HG03066 (cell line): Measurements from ENCODE around the gene THRAP3.

Experiments used
- ATAC-seq: cut with Tn5 transposase; IDR thresholded peaks from one replicate; pipeline ENCODE4 v1.9.1; 2021; ENCODE audit warnings: low read depth; ENCODE audit not compliant: unreplicated experiment

The THRAP3 gene

GRCh38 chr1:36286802-36287201 lies 62.6 kb downstream of the THRAP3 start:
- no peak for ATAC-seq

- no peak for ATAC-seq
Measured at GRCh38 chr1:36287595-36287994, 63.4 kb downstream of the THRAP3 start.

- ATAC-seq = no peak
Measured at GRCh38 chr1:36295390-36295789, 71.1 kb downstream of the THRAP3 start.

GRCh38 chr1:36297062-36297461 lies 72.8 kb downstream of the THRAP3 start:
- ATAC-seq = no peak

- no peak for ATAC-seq
Measured at GRCh38 chr1:36298640-36299039, 74.4 kb downstream of the THRAP3 start.

GRCh38 chr1:36300526-36300925 lies 76.3 kb downstream of the THRAP3 start:
- ATAC-seq = no peak

GRCh38 chr1:36301220-36301619 lies 77.0 kb downstream of the THRAP3 start:
- no peak for ATAC-seq

GRCh38 chr1:36303244-36303643 lies 79.0 kb downstream of the THRAP3 start:
- ATAC-seq = no peak

- no peak for ATAC-seq
Measured at GRCh38 chr1:36303650-36304360, 79.6 kb downstream of the THRAP3 start.

- ATAC-seq = no peak
Measured at GRCh38 chr1:36304521-36304920, 80.3 kb downstream of the THRAP3 start.

GRCh38 chr1:36304970-36305914 lies 81.0 kb downstream of the THRAP3 start:
- ATAC-seq = no peak

- no peak for ATAC-seq
Measured at GRCh38 chr1:36305915-36306209, 81.6 kb downstream of the THRAP3 start.

- peak; percentile 29 for ATAC-seq
Measured at GRCh38 chr1:36306210-36306901, 82.1 kb downstream of the THRAP3 start, which contains the start of gene SH3D21. SH3D21 (plus strand) TSS chr1:36306368; CDS start chr1:36306421, 53 bp downstream.

GRCh38 chr1:36306902-36307456 lies 82.7 kb downstream of the THRAP3 start:
- ATAC-seq = peak; percentile 97

GRCh38 chr1:36307601-36308330 lies 83.5 kb downstream of the THRAP3 start:
- no peak for ATAC-seq

GRCh38 chr1:36309397-36309796 lies 85.2 kb downstream of the THRAP3 start:
- ATAC-seq = no peak

- no peak for ATAC-seq
Measured at GRCh38 chr1:36320291-36320761, 96.1 kb downstream of the THRAP3 start.

- ATAC-seq = no peak
Measured at GRCh38 chr1:36320767-36321118, 96.5 kb downstream of the THRAP3 start.

GRCh38 chr1:36321119-36321951 lies 97.1 kb downstream of the THRAP3 start:
- ATAC-seq = no peak
